ENCODE data around the gene DMRTC2.

- TF ChIP-seq POLR2AphosphoS5 (IDR thresholded peaks at IDR 0.05; ENCODE audit: low read depth, low read length) (peak; percentile 91), EZH2 (IDR thresholded peaks at IDR 0.05) (no peak), POLR2A (IDR thresholded peaks at IDR 0.05; ENCODE audit: borderline replicate concordance, extremely low read depth, insufficient read depth, insufficient read length) (peak; percentile 86), ZNF274 (IDR thresholded peaks at IDR 0.05; ENCODE audit: low read depth, low read length) (no peak), CTCF (IDR thresholded peaks at IDR 0.05 in 2 of 3, conservative IDR thresholded peaks at IDR 0.05 in 1 of 3; ENCODE audit: borderline replicate concordance in 1 of 3, insufficient read depth in 1 of 3, low read depth in 2 of 3, low read length in 2 of 3) (no peak), JUND (IDR thresholded peaks at IDR 0.05) (no peak; the same call in 1 of the 2 replicates), SP1 (IDR thresholded peaks at IDR 0.05; ENCODE audit: low read depth) (peak; percentile 55; the same call in 1 of the 2 replicates), EGR1 (IDR thresholded peaks at IDR 0.05; ENCODE audit: low read depth) (no peak), REST (IDR thresholded peaks at IDR 0.05; ENCODE audit: low read depth) (no peak), EZH2phosphoT487 (IDR thresholded peaks at IDR 0.05; ENCODE audit: borderline replicate concordance) (no peak), CEBPB (IDR thresholded peaks at IDR 0.05; ENCODE audit: low read depth) (no peak), RAD21 (IDR thresholded peaks at IDR 0.05; ENCODE audit: low read depth) (no peak)
Measured at GRCh38 chr19:41883821-41884733, 39.2 kb downstream of the DMRTC2 start.

Data from HCT116 (cell line).